ENCODE results near the gene ZNF296. TPM values are rescaled to one million over a fixed set of nuclear protein-coding genes. Genes with fewer than 3 reads are reported as not detected.
A peak's percentile ranks its signal among the peaks of the same experiment; 100 is the strongest.

ZNF296 gene
- total and polyA plus RNA-seq, 2 experiments from 2014 or later, result 13.4 to 16.5 TPM

- H3K4me1 Mint-ChIP-seq, result peaks cover 31% of the 10 kb centered on the region
- H3K9me3 Mint-ChIP-seq, result peaks cover 2% of the 10 kb centered on the region; the same call in 1 of the 3 replicates
- Histone ChIP-seq H3K27ac (ENCODE audit: low read depth) (no peak overlapping the region), H3F3A (replicated peaks; ENCODE audit: low read depth) (peaks cover 20% of the 10 kb centered on the region), H3K27me3 (ENCODE audit: insufficient read depth) (no peaks in the 10 kb centered on the region), H3K9me2 (ENCODE audit: insufficient read depth) (no peaks in the 10 kb centered on the region), H2AFZ (no peak overlapping the region), H3K4me1 (ENCODE audit: insufficient read depth) (peaks cover 33% of the 10 kb centered on the region), H3K36me3 (ENCODE audit: insufficient read depth) (no peaks in the 10 kb centered on the region; the same call in 1 of the 2 replicates), H3K4me2 (no peak overlapping the region), H4K20me1 (replicated peaks; ENCODE audit: insufficient read depth) (0 out of 2 replicates have a peak, but pooled peaks cover 10% of the 10 kb centered on the region), H3K79me2 (replicated peaks; ENCODE audit: insufficient read depth) (peaks cover 73% of the 10 kb centered on the region), H3K4me3 (no peak overlapping the region)
- TF ChIP-seq, protein P1, sequence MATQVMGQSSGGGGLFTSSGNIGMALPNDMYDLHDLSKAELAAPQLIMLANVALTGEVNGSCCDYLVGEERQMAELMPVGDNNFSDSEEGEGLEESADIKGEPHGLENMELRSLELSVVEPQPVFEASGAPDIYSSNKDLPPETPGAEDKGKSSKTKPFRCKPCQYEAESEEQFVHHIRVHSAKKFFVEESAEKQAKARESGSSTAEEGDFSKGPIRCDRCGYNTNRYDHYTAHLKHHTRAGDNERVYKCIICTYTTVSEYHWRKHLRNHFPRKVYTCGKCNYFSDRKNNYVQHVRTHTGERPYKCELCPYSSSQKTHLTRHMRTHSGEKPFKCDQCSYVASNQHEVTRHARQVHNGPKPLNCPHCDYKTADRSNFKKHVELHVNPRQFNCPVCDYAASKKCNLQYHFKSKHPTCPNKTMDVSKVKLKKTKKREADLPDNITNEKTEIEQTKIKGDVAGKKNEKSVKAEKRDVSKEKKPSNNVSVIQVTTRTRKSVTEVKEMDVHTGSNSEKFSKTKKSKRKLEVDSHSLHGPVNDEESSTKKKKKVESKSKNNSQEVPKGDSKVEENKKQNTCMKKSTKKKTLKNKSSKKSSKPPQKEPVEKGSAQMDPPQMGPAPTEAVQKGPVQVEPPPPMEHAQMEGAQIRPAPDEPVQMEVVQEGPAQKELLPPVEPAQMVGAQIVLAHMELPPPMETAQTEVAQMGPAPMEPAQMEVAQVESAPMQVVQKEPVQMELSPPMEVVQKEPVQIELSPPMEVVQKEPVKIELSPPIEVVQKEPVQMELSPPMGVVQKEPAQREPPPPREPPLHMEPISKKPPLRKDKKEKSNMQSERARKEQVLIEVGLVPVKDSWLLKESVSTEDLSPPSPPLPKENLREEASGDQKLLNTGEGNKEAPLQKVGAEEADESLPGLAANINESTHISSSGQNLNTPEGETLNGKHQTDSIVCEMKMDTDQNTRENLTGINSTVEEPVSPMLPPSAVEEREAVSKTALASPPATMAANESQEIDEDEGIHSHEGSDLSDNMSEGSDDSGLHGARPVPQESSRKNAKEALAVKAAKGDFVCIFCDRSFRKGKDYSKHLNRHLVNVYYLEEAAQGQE (IDR thresholded peaks at IDR 0.05; ENCODE audit: unreplicated experiment), result no peak
- TF ChIP-seq POLR2AphosphoS5 (IDR thresholded peaks at IDR 0.05; ENCODE audit: low read depth), result no peak
- TF ChIP-seq ZNF114 (CRISPR knock-in tag; IDR thresholded peaks at IDR 0.05), result no peak
- TF ChIP-seq CTCF (conservative IDR thresholded peaks at IDR 0.05; ENCODE audit: low read depth in 2 of 2), result no peak
- TF ChIP-seq EZH2phosphoT487 (IDR thresholded peaks at IDR 0.05; ENCODE audit: unreplicated experiment), result no peak
- TF ChIP-seq, protein P2, sequence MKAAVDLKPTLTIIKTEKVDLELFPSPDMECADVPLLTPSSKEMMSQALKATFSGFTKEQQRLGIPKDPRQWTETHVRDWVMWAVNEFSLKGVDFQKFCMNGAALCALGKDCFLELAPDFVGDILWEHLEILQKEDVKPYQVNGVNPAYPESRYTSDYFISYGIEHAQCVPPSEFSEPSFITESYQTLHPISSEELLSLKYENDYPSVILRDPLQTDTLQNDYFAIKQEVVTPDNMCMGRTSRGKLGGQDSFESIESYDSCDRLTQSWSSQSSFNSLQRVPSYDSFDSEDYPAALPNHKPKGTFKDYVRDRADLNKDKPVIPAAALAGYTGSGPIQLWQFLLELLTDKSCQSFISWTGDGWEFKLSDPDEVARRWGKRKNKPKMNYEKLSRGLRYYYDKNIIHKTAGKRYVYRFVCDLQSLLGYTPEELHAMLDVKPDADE (IDR thresholded peaks at IDR 0.05), result no peak
- TF ChIP-seq STAT1 (IDR thresholded peaks at IDR 0.05; ENCODE audit: unreplicated experiment), result no peak
- H3K27ac Mint-ChIP-seq, result no peak overlapping the region; the same call in 1 of the 2 replicates
- peaks cover 11% of the 10 kb centered on the region for H3K27me3 Mint-ChIP-seq (ENCODE audit: insufficient read depth, low read depth, poor library complexity)
- DNase-seq (ENCODE audit: low spot score), result no peak
- H3K36me3 Mint-ChIP-seq (ENCODE audit: low read depth), result peaks cover 32% of the 10 kb centered on the region
- ATAC-seq, result no peak
- peak overlapping the region; percentile 42; the same call in 2 of the 3 replicates for H3K4me3 Mint-ChIP-seq
Observed at GRCh38 chr19:45082170-45082569, 5.9 kb upstream of the ZNF296 start.

DNA sequence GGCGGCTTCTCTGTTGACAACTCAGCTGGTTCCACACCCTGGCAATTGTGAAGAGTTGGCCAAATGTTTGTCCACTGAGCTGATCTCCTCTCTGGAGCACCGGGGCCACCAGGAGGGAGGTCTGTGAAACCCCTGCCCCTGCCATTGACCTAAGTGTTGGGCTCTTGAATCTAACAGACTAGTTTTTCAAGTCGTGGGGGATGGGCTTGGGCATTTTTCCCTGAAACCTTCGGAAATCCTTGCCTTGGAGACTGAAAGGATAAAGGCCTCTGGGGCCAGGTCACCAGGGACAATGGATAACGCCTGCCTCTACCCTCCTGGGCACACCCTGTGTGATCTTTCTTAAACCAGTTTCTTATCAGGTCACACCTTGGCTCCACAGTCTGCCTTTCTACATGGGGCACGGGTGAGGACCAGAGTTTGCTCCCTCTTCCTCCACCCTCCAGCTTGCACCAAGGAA is 3.7 kb upstream of the ZNF296 start:
- Histone ChIP-seq H3K27me3 (ENCODE audit: insufficient read depth) (no peaks in the 10 kb centered on the region), H3K79me2 (replicated peaks; ENCODE audit: insufficient read depth) (peaks cover 60% of the 10 kb centered on the region), H3K36me3 (ENCODE audit: insufficient read depth) (no peaks in the 10 kb centered on the region; the same call in 1 of the 2 replicates), H3K4me3 (peak overlapping the region; percentile 85), H2AFZ (no peak overlapping the region), H3K4me2 (peak overlapping the region; percentile 98), H3K4me1 (ENCODE audit: insufficient read depth) (peaks cover 42% of the 10 kb centered on the region), H3K9me2 (ENCODE audit: insufficient read depth) (no peaks in the 10 kb centered on the region), H4K20me1 (replicated peaks; ENCODE audit: insufficient read depth) (0 out of 2 replicates have a peak, but pooled peaks cover 10% of the 10 kb centered on the region), H3K27ac (ENCODE audit: low read depth) (peak overlapping the region; percentile 99), H3F3A (replicated peaks; ENCODE audit: low read depth) (peaks cover 32% of the 10 kb centered on the region)
- H3K4me1 Mint-ChIP-seq, result peaks cover 39% of the 10 kb centered on the region
- H3K27ac Mint-ChIP-seq, result peak overlapping the region; percentile 99
- DNase-seq (ENCODE audit: low spot score), result peak; percentile 81
- H3K9me3 Mint-ChIP-seq, result peaks cover 2% of the 10 kb centered on the region; the same call in 1 of the 3 replicates
- peaks cover 10% of the 10 kb centered on the region for H3K27me3 Mint-ChIP-seq (ENCODE audit: insufficient read depth, low read depth, poor library complexity)
- peak; percentile 3 for ATAC-seq
- H3K4me3 Mint-ChIP-seq, result peak overlapping the region; percentile 98
- H3K36me3 Mint-ChIP-seq (ENCODE audit: low read depth), result peaks cover 21% of the 10 kb centered on the region
- no peak for TF ChIP-seq ZNF114 (CRISPR knock-in tag; IDR thresholded peaks at IDR 0.05)
- TF ChIP-seq CREB1 (CRISPR knock-in tag; IDR thresholded peaks at IDR 0.05; ENCODE audit: low read depth), result no peak
- TF ChIP-seq ZNF331 (CRISPR knock-in tag; IDR thresholded peaks at IDR 0.05; ENCODE audit: low read depth), result no peak
- TF ChIP-seq, protein P2 (IDR thresholded peaks at IDR 0.05), result no peak
- no peak for TF ChIP-seq EZH2 (IDR thresholded peaks at IDR 0.05; ENCODE audit: low read depth, unreplicated experiment)
- no peak for TF ChIP-seq CTCF (conservative IDR thresholded peaks at IDR 0.05; ENCODE audit: low read depth in 2 of 2)
- TF ChIP-seq NANOG (IDR thresholded peaks at IDR 0.05; ENCODE audit: borderline replicate concordance), result no peak
- no peak for TF ChIP-seq EZH2phosphoT487 (IDR thresholded peaks at IDR 0.05; ENCODE audit: unreplicated experiment)

Data from GM23338 (cell line).